PFSK-1 (cell line): Measurements from ENCODE around the gene C4orf54.

Experiments used
- POLR2AphosphoS5 ChIP-seq: IDR thresholded peaks from 2 replicates; pipeline ENCODE4 v1.6.1; 2012; ENCODE audit warnings: low read depth, mild to moderate bottlenecking, control low read depth, low read length, moderate library complexity
- REST ChIP-seq, 2 experiments: IDR thresholded peaks; 2 replicates each; pipeline versions ENCODE4 v1.6.1 to v1.8.0; 2011 to 2012; ENCODE audit warnings: low read depth in 2 of 2, low read length in 2 of 2, control low read depth in 1 of 2, inconsistent platforms in 1 of 2, mild to moderate bottlenecking in 1 of 2, moderate library complexity in 1 of 2; ENCODE audit not compliant: insufficient read depth in 1 of 2
- SIN3A ChIP-seq: IDR thresholded peaks from 2 replicates; pipeline ENCODE4 v1.6.1; 2012; ENCODE audit warnings: mild to moderate bottlenecking, low read length, moderate library complexity, borderline replicate concordance; ENCODE audit not compliant: insufficient read depth
- TAF1 ChIP-seq: IDR thresholded peaks from 2 replicates; pipeline ENCODE4 v1.6.1; 2012; ENCODE audit warnings: low read length, control low read depth, borderline replicate concordance; ENCODE audit not compliant: insufficient read depth

DNA sequence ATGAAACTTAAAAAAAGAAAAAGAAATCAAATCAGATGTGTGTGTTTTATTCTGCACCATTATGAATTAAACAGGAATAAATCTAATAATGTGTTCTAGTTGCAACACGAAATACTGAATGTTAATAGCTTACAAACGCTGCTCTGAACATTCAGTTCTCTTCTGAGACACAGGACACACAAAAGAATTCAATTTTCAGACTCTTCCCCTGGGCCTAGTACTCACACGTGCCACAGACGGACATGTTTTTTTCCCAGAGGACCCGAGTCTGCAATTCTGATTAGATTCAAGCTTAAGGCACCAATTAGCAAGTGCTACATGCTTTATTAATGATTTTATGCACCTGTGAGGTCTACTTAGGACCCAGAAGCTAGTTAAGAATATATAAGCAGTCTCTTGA is 20.5 kb downstream of the C4orf54 start:
- no peak for TF ChIP-seq POLR2AphosphoS5
- TF ChIP-seq REST (IDR thresholded peaks at IDR 0.05; ENCODE audit: insufficient read depth in 1 of 2, low read depth in 2 of 2, low read length in 2 of 2), result no peak
- no peak for TF ChIP-seq SIN3A
- no peak for TF ChIP-seq TAF1
